DMS79 (cell line): Measurements from ENCODE around the gene ASB7.
"Not testable (repeated sequence)": the region's sequence is repeated elsewhere in the genome, so short reads cannot be mapped to it uniquely, and the experiment has no call there.

ENCODE experiments used
- DNase-seq: peaks from one replicate; lab custom pipeline; 2025; lab: John Stamatoyannopoulos, UW

The ASB7 gene, protein sequence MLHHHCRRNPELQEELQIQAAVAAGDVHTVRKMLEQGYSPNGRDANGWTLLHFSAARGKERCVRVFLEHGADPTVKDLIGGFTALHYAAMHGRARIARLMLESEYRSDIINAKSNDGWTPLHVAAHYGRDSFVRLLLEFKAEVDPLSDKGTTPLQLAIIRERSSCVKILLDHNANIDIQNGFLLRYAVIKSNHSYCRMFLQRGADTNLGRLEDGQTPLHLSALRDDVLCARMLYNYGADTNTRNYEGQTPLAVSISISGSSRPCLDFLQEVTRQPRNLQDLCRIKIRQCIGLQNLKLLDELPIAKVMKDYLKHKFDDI

DNA sequence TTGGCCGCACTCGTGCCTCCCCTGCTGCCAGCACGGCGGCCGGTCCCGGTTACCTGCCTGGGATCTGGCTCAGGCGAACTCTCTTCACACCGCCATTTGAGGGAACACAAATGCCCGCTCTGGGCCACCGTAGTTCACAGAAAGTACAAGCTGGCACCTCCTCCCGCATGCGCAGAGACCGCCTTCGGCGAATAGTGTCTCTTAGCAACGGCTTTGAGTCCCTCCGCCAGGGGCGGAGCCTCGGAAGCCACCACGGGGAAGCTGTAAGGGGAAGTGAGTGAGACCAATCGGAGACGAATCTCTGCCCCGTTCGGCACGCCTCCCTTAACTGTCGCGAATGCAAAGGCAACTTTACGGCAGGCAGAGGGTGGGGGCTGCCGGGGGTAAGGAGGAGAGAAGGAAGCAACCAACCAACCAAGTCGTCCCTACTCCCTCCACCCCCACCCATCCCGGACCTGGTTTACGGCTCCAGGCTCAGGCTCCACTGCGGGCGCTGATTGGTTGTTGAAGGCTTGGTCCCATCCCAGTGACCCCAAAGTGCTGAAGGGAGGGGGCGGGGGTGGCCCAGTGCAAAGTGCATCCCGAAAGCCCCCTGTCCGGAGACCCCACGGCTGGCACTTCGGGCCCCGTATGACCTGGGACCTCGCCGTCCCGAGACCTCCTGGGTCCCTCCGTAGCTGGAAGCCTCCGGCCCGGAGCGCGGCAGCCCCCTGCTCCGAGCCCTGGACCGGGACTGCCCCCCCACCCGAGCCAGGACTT, at the start of gene ASB7, which contains the start of gene LINS1:
Gene ASB7, plus strand, starts transcription at position 526 of the 759 bp plus-strand sequence. CDS start 9,628 bp downstream, outside the sequence.
Gene LINS1, minus strand, starts transcription at position 121 of the 759 bp plus-strand sequence. CDS start 21,342 bp downstream, outside the sequence.
- peak; percentile 97 for DNase-seq

DNA sequence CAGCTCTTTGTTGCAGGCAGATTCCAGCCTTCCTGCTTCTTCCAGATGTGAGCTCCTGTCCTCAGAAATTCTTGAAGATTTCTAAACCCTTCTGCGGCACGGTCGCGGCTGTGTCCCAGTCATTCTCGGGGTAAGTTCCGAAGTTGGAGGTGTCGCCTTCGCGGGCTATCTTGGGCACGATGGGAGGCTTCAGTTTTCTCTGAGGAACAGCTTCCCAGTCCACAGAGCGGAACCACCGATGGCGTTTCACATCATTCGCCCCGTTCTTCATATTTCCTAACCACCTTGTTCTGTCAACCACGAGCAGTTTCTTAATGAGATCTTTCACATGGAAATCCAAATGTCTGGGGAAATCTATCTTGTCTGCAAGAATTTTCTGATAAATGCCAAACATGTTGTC, 48.9 kb upstream of the ASB7 start:
- DNase-seq: no peak

GRCh38 chr15:100558771-100559254, 43.6 kb upstream of the ASB7 start:
- DNase-seq: no peak

DNA sequence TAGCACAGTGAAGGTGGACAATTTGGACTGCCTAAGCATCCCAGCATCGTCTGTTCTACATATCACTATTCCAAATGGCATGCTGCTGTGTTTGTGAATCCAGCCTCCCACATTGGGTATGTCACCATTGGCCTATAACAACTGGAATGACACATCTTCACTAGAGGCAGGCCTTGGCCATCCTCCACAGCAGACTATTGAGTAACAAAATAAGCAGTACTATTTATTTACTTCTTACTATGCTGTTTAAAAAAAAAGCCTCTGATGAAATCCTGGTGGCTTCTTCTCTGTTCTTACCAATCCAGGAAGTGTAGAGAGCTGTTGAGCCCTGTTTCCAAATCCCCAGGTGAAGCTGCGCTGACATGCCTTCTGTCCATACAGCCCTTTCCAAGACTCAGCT, 43.1 kb upstream of the ASB7 start:
- DNase-seq: no peak

DNA sequence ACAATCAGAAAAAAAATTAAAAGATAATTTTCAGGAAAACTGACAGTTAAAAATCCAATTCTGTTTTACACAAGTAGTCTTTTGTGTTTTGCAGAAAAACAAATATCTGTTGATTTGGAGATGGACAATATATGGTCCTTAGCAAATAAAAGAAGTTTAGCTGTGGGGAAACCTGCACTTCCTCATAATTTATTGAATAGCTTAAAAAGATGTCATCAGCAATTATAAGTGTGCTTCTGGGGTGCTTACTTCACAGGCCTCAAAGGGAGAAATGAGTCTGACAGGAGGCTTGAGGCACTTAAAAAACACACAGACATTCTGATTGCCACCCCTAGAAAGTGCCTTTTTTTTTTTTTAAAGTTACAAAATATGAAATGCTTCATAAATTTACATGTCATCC, 42.1 kb upstream of the ASB7 start:
- no peak for DNase-seq

DNA sequence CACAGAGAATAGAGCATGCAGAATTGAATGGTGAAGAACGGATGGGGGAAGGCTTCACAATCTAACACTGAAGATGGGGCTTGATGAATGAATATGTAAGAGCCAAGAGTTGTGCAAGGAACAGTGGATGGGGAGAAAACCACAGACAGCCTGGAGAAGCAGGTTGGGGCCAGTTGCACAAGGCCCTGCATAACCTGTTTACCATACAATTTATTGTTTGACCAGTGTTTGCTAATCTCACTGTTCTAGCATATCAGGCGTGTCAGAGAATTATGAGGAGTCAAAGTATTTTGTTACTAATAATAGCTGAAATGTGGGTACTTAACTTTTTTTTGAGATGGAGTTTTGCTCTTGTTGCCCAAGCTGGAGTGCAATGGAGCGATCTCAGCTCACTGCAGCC, 36.8 kb upstream of the ASB7 start:
- DNase-seq: no peak

DNA sequence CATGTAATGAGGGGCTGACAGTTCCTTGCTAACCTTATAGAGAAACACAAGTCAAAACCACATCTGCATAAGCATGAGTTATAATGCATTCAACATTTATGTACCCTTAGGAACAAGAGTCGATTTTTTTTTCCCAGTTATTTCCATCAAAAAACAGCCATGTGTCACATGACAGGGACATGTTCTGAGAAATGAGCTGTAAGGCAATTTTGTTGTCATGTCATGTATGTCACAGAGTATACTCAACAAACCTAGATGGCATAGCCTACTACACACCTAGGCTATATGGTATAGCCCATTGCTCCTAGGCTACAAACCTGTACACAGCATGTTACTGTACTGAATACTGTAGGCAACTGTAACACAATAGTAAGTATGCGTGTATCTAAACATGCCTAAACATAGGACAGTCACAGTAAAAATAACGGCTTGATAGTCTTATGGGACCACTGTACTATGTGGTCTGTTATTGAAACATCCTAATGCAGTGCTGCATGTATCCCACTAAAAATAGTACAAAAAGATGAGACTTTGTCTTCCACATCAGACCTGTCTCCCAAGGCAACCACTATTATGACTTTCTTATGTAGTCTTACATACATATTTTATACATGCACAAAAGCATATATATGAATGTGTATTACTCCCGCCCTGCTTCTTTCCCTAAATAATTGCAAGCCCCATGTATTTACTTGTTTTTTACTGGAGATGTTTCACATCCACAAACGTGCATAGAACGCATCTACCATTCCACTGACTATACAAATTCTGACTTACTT, 35.4 kb upstream of the ASB7 start:
- DNase-seq: no peak

- no peak for DNase-seq
These were observed 33.0 kb upstream of the ASB7 start for GRCh38 chr15:100569391-100569790.

DNA sequence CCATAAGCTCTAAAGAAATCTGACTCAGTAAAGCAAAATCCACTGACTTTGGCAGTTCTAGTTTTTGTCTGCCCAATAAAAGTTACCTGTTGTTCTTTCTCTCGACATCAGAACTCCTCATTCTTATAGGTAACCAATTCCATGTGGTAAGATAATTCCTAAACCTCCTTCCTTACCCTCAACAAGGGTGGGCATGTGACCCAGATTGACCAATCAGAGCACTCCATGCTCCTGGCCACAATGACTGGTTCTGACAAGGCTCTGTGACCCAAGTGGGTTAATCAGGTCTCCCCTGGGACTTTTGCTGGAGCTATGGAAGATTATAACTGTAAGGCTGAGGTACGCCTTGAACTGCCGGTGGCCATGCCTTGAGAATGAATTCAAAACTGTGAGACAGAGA, 32.1 kb upstream of the ASB7 start:
- DNase-seq: no peak

- DNase-seq: no peak
These were observed 31.6 kb upstream of the ASB7 start for GRCh38 chr15:100570735-100571313.

DNA sequence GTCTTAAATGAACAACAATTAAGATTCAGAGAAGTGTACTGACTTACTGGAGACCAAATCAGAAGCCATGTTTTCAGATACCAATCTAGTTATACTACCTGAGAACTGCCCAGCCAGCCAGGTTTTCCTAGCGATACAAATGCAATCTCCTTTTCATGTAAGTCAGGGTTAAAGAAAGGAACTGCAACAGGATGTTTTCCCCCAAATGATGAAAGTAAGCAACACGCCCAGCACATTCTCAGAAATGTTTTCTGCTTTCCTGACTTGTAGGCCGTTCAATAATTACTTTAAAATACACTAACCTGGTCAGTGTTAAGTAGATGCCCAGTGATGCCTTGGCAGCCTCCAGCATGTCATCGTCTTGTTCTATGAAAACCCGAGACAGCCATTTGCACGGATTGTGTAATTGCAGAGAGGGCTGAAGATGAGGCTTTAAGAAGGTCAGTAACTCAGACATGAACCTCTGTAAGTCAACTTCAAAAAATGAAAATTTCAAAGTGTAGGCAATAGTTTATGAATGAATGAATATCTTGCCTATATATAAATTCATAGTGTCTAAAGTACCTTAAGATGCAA, 30.7 kb upstream of the ASB7 start:
- no peak for DNase-seq

GRCh38 chr15:100572362-100572983, 29.9 kb upstream of the ASB7 start:
- no peak for DNase-seq

DNA sequence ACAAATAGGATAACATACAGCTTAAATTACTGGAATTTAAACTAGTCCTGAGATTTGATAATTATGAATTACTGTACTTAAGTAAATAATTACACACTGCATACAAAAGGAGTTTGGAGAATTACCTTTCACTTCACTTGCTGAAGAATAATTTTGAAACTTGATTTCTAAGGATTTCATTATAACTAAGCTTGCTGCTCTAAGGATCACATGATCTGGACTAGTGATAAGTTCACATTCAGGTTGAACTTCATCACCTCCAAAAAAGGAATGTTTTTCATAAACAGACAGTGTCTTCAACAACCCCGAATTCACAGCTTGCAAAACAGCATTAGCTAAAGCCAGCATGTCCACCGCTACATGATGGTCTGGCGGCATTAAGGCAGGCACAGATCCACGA, 28.9 kb upstream of the ASB7 start:
- DNase-seq: no peak

DNA sequence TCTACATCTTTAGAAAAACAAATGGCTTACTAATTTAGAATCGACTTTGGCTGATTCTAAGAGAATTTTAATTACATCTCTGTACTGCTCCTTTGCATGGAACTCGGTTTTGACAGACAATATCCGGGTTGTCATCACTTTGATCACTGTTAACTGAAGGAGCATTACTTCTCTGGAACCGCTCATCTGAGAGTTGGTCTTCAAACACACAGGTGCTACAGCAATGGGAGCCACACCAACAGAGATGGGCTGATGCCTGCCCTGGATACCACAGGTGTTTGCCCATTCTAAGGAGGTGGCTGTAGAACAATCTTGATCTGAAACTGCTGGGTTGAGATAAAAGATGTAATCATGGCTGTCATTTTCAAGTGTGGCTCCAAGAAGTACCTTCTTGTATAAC, 22.0 kb upstream of the ASB7 start:
- DNase-seq: no peak

GRCh38 chr15:100588638-100589242, 13.6 kb upstream of the ASB7 start:
- DNase-seq: no peak

GRCh38 chr15:100591163-100591562, 11.2 kb upstream of the ASB7 start:
- not testable (repeated sequence) for DNase-seq

GRCh38 chr15:100591835-100592234, 10.6 kb upstream of the ASB7 start:
- no peak for DNase-seq

DNA sequence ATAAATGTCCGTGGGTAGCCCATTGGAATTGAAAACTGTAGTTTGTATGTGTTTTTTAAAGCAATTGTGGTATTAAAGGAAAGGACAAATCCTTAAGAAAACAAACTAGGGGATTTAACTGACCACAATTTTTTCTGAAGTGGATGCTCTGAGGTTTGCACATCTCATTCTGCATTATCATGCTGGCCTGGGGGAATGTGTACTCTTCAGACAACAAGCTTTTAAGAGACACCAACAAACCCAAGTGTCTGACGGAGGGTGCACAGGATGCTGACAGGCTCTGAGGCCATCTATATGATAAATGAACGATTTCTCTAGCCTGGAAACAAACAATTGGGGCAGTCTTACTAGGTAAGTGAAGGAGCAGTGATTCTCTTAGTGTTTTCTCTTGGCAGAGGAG, 9.5 kb upstream of the ASB7 start:
- no peak for DNase-seq

GRCh38 chr15:100593431-100593830, 9.0 kb upstream of the ASB7 start:
- no peak for DNase-seq

GRCh38 chr15:100595964-100596363, 6.4 kb upstream of the ASB7 start:
- no peak for DNase-seq

DNA sequence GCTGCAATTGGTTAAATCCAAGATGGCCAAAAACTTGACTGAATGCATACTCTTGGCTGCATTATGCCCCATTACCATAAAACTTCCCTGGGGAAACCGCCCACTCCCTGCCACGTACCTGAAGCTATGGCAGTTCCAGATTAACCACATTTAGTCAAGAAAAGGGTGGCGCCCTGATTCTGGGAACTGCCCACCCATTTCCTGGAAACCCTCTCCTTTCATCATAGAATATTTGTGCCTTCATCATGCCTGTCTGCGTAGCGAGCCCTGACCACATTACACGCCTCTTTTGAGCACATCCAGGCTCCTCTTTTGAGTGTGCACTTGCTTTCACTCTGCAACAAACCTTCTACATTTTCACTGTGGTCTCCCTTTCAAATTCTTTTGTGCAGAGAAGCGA, 5.6 kb upstream of the ASB7 start:
- DNase-seq: no peak
